GM19025 (cell line): ENCODE results near the gene NUMBL.
"Not testable (repeated sequence)": the region's sequence is repeated elsewhere in the genome, so short reads cannot be mapped to it uniquely, and the experiment has no call there.

Experiments used
- ATAC-seq: cut with Tn5 transposase; IDR thresholded peaks from one replicate; pipeline ENCODE4 v1.9.1; 2021; ENCODE audit warnings: mild to moderate bottlenecking, low read depth, moderate library complexity; ENCODE audit not compliant: unreplicated experiment

The NUMBL gene

DNA sequence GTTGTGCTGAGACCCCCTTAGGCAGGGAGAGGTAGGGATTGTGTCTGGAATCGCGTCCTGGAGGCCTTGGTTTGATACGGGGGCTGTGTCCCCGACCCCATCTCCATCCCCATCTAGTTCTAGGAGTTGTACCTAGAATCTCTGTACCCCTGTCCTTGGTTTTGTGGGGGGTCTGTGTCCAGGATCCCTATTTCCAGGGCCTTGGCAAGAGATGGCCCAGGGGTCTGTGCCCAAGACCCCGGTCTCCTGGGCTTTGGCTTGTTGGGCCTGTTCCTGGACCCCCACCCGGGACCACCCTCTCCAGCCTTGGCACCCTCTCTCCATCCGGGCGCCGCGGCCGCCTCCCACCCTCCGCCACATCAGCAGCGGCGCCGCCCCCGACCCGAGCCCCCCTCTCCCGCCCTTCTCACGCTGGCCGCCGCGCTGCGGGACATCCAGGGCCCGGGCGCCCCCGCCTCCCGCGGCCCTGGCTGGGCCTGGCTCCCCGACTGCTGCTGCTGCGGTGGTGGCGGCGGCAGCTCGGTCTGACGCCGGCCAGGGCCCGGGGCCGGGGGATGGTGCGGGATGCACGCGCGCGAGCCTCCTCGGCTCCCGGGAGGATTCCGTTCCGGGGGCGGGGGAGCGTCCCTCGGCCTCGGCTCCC lies at the start of gene NUMBL:
Gene NUMBL (minus strand): TSS at position 602 of the 643 bp plus-strand sequence. CDS start 168 bp downstream, at position 434.
- ATAC-seq = no peak

DNA sequence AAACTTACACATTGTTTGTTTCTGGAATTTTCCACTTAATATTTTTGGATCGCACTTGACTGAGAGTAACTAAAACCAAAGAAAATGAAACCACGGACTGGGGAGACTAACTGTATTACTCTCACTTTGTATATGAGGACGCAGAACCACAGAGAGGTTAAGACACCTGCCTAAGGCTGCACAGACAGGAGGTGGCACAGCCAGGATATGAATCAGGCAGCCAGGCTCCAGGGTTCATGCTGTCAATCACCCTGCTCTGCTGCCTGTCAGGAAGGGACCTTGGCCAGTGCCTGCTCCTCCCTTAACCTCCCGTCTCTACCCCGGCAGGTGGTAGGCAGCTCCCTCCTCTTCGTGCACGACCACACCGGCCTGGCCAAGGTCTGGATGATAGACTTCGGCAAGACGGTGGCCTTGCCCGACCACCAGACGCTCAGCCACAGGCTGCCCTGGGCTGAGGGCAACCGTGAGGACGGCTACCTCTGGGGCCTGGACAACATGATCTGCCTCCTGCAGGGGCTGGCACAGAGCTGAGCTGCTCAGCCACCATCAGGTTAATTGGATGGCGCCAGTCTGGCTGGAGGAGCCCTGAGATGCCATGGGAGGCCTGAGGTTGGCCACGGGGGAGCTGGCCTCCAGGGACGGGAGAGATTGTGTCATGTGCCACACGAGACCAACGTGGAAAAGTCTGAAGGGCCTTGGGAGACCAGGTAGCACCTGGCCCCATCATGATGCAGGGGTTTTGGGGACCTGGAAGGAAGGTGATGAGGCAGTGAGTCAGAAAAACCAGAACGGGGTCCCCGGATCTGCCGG lies 48.8 kb upstream of the NUMBL start:
- no peak for ATAC-seq

DNA sequence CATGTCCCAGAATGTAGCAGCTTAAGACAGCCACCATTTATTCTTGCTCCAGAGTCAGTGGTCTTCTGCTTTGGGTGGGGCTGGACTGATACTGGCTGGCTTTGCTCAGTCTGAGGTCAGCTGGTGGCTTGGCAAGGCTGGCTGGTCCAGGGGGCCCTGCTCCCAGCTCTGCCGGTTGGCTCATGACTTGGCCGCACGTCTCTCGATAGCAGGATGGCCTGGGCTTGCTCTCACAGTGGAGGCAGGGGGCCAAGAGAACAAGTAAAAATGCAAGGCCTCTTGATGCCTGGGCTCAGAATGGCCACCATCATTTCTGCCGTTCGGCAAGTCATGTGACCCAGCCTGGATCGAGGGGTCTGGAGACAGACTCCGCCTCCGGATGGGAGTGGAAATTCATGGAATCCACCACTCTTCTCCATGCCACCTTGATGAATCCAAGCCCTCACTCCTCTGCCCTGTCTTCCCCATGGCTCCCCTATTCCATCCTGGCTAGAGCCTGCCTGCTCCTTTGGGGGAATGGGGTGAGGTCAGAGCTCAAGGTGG lies 46.7 kb upstream of the NUMBL start:
- no peak for ATAC-seq

DNA sequence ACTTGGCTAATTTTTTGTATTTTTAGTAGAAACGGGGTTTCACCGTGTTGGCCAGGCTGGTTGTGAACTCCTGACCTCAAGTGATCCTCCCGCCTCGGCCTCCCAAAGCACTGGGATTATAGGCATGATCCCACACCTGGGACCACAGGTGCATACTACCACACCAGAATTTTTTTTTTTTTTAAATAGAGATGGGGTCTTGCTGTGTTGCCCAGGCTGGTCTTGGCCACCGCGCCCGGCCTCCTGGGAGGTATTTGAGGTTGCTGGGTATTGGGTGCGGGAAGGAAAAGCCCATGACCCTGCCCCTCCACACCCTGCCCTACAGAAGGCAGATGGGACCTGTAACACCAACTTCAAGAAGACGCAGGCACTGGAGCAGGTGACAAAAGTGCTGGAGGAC lies 46.2 kb upstream of the NUMBL start:
- ATAC-seq = no peak

DNA sequence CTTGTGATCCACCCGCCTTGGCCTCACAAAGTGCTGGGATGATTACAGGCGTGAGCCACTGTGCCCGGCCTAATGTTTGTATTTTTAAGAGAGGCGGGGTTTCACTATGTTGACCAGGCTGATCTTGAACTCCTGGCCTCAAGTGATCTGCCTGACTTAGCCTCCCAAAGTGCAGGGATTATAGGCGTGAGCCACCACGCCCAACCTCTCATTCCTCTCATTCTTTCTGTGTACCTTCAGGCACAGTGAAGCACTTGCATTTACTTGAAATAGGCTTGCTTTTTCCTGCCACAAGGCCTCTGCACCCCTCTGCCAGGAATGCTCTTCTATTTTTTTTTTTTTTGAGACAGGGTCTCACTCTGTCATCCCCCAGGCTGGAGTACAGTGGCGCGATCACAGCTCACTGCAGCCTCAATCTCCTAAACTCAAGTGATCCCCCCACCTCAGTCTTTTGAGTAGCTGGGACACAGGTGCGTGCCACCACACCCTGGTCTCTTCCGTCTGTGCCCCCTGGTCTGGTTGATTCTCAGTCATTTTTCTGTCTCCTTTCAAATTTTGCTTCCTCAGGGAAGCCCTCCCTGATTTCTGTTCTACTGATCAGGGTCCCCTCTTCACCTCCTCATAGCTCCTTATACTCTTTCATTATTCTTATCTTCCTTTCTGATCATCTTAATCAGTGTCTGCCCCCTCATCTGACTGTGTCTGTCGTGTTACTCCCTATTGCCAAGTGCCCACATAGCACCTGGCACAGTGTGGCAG lies 44.7 kb upstream of the NUMBL start:
- ATAC-seq = no peak

DNA sequence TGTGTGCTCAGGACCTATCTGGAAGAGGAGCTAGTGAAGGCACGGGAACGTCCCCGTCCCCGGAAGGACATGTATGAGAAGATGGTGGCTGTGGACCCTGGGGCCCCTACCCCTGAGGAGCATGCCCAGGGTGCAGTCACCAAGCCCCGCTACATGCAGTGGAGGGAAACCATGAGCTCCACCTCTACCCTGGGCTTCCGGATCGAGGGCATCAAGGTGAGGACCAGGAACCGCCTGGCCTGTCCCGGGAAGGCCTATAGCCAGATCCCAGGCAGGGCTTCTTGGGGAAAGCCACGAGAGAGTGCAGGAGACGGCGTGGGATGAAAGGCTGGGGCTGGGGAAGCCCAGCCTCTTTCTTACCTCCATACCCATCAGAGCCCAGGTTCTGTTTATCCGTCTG lies 42.7 kb upstream of the NUMBL start:
- ATAC-seq = no peak

DNA sequence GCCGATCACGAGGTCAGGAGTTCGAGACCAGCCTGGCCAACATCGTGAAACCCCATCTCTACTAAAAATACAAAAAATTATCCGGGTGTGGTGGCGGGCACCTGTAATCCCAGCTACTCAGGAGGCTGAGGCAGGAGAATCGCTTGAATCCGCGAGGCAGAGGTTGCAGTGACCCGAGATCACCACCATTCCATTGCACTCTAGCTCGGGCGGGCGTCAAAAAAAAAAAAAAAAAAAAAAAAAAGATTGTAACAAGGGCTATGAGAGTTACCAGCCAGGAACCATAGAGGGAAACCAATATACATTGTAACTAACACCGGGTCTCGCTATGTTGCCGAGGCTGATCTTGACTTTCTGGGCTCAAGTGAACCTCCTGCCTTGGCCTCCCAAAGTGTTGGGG lies 41.9 kb upstream of the NUMBL start:
- ATAC-seq = not testable (repeated sequence)

DNA sequence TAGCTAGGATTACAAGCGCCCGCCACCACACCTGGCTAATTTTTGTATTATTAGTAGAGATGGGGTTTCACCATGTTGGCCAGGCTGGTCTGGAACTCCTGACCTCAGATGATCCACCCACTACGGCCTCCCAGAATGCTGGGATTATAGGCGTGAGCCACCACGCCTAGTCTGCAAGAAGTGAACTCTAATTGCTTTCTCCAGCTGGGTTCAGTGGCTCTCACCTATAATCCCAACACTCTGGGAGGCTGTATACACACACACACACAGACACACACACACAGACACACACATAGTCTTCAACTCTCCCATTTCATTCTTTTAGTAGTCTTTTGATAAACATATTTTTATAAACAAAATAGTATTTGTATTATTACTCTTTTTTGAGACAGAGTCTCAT lies 39.6 kb upstream of the NUMBL start:
- ATAC-seq = not testable (repeated sequence)

DNA sequence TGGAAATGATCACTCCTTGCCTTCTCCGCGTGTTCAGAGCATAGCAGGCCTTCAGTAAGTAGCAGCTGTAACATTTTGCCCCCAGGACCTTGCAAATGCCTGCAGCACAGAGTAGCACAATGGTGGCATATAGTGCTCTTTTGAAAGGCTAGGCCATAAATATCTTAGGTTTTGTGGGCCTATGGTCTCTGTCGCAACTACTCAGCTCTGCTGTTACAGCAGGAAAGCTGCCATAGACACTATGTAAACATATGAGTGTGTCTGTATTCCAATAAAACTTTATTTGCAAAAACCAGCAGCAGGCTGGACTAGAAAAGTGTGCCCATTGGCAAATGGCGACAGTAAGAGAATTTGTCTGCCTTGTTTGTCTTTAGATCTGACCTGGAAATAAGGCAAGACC lies 35.8 kb upstream of the NUMBL start:
- ATAC-seq = no peak

DNA sequence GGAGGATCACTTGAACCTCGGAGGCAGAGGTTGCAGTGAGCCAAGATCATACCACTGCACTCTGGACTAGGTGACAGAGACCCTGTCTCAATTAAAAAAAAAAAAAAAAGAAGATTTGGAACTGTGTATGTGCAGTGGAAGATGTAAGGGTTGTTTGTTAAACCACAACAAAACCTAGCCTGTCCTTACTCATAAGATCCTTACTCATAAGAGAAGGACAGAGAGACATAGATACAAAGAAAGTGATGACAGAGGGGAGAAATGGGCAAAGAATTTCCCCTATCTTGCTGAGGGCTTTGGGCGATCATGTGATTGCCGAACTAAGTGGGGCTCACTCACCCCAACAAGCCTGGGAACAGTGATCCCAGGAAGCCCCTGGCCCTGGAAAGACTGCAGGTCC lies 34.4 kb upstream of the NUMBL start:
- no peak for ATAC-seq

DNA sequence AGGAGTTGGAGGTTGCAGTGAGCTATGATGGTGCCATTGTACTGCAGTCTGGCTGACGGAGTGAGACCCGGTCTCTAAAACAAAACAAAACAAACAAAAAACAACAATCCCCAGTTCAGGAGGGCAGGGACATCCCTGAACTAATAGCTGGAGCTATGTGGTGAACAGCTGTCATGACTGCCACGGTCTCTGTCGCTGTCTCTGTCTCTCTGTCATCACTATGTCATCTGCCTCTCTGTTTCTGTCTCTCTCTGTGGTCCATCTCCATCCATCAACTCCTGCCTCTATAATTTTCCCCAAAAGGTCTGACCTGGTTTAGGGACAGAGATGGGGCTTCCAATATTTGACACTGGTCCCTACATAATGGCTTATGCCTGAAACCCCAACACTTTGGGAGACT lies 33.9 kb upstream of the NUMBL start:
- no peak for ATAC-seq

DNA sequence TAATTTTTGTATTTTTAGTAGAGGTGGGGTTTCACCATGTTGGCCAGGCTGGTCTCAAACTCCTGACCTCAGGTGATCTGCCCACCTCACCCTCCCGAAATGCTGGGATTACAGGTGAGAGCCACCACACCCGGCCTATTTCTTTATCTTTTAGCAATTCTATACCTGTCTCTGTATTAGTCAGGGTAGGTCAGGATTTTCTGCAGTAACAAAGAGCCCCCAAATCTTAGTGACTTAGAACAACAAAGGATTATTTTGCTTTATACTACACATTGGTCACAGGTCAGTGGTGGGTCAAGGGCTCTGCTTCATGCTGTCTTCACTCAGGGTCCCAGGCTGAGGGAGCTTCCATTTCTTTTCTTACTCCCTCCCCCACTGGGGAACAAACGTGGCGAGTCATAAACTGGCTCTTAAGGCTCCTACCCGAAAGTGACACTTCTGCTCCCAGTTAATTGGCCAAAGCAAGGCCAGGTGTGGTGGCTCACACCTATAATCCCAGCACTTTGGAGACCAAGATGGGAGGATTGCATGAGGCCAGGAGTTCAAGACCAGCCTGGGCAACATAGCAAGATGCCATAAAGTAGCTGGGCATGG lies 33.3 kb upstream of the NUMBL start:
- ATAC-seq = no peak

DNA sequence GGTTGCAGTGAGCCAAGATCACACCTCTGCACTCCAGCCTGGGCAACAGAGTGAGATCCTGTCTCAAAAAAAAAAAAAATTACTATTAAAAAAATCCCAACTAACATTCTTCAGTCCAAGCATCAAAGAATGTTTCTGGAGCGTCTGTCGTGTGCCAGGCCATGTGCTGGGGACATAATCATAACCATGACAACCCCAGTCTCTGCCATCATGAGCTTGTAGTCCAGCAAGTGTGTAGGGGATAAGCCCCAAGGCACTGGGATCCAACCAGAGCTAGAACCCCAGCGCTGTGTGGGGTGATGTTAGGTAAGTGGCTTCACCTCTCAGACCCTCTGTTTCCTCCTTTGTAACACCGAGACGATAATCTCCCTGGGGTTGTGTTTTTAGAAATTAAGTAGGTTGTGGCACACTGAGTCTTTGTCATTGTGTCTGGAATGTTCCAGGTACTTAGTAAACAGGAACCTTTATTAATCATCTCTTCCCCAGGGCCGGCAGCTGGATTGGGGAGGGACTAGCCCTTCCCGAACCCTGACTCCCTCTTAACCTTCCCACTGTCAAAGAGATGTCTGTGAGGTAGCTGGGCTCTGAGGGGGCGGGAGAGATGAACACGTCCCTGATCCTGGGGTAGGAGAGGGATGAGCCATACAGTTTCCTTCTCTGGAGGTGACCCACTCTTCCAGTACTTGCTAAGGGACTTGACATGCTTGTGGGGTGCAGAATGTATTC lies 31.6 kb upstream of the NUMBL start:
- no peak for ATAC-seq

DNA sequence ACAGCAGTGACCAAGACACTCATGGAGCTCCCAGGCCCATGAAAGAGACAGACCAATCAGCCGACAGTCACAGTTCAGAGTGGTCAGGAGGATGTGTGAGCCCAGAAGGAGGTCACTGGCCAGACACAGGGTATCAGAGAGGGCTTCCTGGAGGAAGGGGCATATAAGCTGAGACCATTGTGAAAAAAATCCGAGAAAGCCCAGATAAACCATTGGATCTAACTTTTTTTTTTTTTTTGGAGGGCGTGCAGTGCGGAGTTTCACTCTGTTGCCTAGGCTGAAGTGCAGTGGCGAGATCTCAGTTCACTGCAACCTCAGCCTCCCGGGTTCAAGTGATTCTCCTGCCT lies 30.7 kb upstream of the NUMBL start:
- ATAC-seq = no peak

DNA sequence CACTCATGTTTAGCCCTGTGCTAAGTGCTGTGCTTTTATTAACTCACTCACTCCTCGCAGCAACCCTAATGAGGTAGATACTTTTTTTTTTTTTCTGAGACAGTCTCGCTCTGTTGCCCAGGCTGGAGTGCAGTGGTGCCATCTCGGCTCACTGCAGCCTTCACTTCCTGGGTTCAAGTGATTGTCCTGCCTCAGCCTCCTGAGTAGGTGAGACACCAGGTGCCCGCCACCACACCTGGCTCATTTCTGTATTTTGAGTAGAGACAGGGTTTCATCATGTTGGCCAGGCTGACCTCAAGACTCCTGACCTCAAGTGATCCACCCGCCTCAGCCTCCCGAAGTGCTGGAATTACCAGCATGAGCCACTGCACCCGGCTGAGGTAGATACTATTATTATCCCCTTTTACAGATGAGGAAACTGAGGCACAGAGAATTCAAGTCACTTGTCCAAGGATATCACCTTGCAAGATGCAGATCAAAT lies 29.0 kb upstream of the NUMBL start:
- ATAC-seq = no peak

DNA sequence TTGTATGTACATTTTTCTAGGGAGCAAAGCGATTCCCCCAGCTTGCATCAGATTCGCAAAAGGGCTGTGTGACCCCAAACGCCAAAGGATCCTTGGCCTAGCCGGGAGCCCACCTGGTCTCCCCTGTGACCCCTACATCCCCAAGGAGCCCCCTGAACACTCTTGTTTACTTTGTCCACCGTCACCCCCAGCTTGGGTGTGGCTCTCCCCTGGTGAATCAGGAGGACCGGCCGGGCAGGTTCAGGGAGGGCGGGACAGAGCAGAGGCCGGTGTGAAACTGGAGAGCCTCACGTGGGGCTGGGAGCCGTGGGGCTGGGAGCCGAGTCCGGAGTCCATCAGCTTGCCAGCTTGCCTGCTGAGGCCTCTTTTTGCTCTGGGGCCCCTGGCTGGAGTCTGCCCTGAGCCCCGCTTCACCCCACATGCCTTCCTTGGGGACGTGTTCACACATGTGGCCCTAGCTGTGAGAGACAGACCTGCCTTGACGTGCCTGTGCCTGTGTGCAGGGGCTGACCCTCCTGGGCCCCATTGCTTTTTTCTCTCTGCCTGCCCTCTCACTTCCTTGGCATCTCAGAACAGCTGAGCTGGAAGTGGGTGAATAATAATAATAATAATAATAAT lies 28.4 kb upstream of the NUMBL start:
- no peak for ATAC-seq

DNA sequence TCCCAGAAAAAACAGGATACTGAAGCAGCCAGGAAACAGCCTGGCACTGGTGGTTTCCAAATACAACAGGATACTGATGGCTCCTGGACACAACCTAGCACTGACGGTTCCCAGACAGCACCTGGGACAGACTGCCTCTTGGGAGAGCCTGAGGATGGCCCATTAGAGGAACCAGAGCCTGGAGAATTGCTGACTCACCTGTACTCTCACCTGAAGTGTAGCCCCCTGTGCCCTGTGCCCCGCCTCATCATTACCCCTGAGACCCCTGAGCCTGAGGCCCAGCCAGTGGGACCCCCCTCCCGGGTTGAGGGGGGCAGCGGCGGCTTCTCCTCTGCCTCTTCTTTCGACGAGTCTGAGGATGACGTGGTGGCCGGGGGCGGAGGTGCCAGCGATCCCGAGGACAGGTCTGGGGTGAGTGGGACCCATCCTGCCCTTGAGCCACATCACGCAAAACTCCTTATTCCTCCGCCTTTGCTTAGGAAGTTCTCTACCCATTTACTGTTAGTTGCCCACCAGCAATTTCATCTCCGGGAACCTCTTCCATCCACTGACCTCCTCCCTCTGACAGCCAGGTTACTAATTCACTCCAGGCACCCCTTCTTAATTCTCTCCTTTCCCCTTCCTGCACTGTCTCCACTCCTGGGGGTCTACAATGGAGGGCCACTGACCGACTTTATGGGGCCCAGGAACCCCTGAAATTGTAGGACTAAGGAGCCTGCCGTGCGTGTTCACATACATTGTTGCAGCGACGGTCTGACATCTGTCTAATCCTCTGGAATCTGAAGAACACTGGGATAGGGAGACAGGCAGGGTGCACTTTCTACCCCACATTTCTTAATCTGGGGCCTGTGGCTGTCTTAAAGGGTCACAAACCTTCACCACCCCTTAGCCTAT lies 27.7 kb upstream of the NUMBL start:
- no peak for ATAC-seq

DNA sequence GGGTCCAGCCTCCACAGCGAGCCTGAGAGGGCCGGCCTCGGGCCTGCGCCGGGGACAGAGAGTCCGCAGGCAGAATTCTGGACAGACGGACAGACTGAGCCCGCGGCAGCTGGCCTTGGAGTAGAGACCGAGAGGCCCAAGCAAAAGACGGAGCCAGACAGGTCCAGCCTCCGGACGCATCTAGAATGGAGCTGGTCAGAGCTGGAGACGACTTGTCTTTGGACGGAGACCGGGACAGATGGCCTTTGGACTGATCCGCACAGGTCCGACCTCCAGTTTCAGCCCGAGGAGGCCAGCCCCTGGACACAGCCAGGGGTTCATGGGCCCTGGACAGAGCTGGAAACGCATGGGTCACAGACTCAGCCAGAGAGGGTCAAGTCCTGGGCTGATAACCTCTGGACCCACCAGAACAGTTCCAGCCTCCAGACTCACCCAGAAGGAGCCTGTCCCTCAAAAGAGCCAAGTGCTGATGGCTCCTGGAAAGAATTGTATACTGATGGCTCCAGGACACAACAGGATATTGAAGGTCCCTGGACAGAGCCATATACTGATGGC lies 27.0 kb upstream of the NUMBL start:
- no peak for ATAC-seq
